GM08714 (cell line): Measurements from ENCODE around the gene INIP.

Experiments
- H3K4me3 ChIP-seq: fragments of 200-500 bp; sonication (Bioruptor generic); 2 replicates; pipeline ENCODE4 v1.5.1; 2014; ENCODE audit warnings: mild to moderate bottlenecking, low read length, inconsistent platforms
- ZNF274 ChIP-seq: IDR thresholded peaks from 2 replicates; pipeline ENCODE4 v1.6.1; 2012; ENCODE audit warnings: mild to moderate bottlenecking, low read depth, low read length

The INIP gene

GRCh38 chr9:112717661-112718331 is at the start of gene INIP:
TSS of gene INIP (minus strand) at chr9:112718117. CDS start at chr9:112716485, 1,632 bp downstream.
- H3K4me3 ChIP-seq = peak within 1 kb of the TSS; percentile 65
- TF ChIP-seq ZNF274 = no peak

GRCh38 chr9:112765281-112765680 is 47.4 kb upstream of the INIP start:
- no peak overlapping the region for H3K4me3 ChIP-seq
- no peak for TF ChIP-seq ZNF274

GRCh38 chr9:112764837-112765236 is 46.9 kb upstream of the INIP start:
- no peak for TF ChIP-seq ZNF274
- H3K4me3 ChIP-seq = no peak overlapping the region

- H3K4me3 ChIP-seq = no peak overlapping the region
- TF ChIP-seq ZNF274 = no peak
Observed at GRCh38 chr9:112764344-112764743, 46.4 kb upstream of the INIP start.

GRCh38 chr9:112762726-112763518 is 45.0 kb upstream of the INIP start:
- no peak for TF ChIP-seq ZNF274

DNA sequence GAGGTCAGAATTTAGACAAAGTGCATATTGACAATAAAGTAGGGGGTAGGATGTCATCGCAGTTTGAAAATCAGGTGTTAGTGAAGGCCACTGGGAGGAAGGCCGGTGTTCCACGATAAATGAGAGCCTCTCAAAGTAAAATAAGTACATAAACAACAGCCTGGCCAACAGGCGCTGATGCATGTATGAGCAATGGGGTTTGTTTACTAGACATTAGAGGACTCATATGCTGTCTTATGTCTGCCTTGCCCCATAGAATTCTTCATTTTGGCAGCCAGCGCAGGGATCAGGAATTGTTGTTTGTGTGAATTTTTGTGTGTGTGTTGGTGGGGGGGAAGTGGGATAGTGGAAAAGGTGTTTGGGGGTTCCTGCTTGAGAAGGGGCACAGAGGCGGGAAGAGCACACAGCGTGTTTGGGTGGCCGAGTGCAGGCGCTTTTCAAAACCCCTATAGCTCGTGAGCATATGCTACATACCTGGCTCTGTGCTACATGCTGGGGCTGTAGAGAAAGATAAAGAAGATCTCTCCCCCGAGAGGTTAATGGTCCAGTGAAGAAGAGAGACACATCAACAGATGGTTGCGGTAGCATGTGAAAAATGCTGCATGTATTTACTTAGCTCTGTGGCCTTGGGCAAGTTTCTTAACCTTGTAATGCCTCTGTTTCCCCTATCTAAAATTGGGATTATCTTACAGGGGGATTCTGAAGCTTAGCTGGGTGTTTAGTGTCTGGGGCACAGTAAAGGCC is 44.2 kb upstream of the INIP start:
- TF ChIP-seq ZNF274 = no peak

More at GRCh38 chr9:112762726-112763518, 45.0 kb upstream of the INIP start:
- no peak overlapping the region for H3K4me3 ChIP-seq

DNA sequence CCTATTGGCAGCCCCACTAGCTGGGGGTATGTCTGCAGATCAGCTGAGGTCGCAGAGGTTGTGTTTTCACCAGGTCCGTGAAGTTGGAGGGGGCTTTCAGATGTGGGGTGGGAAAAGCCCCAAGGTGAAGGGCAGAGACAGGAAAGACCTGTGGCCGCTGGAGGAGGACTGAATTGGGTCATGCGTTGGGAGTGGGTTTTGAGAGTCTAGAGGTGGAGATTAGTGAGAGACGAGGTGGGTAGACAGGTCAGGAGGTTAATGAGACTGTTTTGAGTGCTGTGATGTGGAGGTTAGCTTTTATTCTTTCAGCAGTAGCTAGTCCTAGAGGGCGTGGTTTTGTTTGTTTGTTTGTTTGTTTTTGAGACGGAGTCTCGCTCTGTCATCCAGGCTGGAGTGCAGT is 42.9 kb upstream of the INIP start:
- TF ChIP-seq ZNF274 = no peak

More for the DNA sequence above, 44.2 kb upstream of the INIP start:
- no peak overlapping the region for H3K4me3 ChIP-seq

GRCh38 chr9:112757940-112758339 is 40.0 kb upstream of the INIP start:
- TF ChIP-seq ZNF274 = no peak
- H3K4me3 ChIP-seq = no peak overlapping the region

More for the DNA sequence above, 42.9 kb upstream of the INIP start:
- H3K4me3 ChIP-seq = no peak overlapping the region

DNA sequence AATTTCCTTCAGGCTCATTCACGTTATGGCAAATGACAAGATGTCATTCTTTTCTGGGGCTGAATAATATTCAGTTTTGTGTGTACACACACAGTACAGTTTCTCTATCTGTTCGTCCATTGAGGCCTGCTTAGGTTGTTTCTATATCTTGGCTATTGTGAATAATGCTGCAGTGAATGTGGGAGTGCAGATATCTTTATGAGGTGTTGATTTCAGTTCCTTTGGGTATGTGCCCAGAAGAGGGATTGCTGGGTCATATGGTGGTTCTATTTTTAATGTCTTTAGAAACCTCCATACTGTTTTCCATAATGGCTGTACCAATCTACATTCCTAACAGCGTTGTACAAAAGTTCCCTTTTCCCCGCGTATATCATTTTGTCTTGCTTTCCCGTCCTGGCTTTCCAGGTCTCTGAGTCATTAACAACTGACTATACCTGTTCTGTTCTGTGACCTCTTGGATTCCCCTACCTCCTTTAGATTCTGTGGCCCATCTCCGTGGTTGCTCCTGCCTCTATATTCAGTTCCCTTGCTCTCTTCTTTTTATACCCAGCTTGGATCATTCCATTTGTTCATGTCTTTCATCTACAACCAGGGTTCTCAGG is 39.5 kb upstream of the INIP start:
- TF ChIP-seq ZNF274 = no peak
- no peak overlapping the region for H3K4me3 ChIP-seq

DNA sequence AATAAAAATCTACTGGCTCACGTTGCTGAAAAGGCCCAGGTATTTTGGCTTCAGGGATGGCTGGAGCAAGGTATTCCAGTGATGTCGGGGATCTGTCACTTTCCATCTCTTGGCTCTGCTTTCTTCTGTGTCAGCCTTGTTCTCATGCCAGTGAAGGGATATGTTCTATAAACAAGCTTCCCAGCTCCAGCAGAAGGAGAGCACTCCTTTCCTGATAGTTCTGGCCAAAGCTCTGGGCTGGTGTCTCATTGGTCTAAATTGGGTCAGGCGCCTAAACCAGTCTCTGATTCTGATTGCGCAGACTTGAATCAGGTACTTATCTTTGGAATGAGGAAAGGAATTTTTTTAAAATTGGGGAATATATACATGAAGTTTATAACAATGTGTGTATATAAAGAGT is 37.8 kb upstream of the INIP start:
- H3K4me3 ChIP-seq = no peak overlapping the region
- TF ChIP-seq ZNF274 = no peak

DNA sequence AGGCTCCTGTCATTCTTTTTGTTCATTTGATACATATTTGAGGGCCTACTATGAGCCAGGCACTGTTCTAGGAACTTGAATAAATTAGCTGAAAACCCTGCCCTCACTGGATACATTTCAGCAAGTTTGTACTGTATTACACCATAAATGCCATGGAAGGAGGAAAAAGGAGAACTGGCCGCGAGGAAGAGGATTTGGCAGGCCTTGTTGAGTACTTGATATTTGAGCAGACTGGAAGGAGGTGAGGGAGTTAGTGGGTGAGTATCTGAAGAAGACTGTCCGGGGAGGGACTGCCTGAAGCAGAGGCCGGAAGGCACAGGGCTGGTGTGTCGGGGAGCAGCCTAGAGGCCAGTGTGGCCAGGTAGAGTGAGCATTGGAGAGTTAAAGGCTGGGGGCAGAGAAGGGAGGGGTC is 37.1 kb upstream of the INIP start:
- H3K4me3 ChIP-seq = no peak overlapping the region
- TF ChIP-seq ZNF274 = no peak

- no peak for TF ChIP-seq ZNF274
- H3K4me3 ChIP-seq = no peak overlapping the region
Observed at GRCh38 chr9:112754578-112754977, 36.7 kb upstream of the INIP start.

DNA sequence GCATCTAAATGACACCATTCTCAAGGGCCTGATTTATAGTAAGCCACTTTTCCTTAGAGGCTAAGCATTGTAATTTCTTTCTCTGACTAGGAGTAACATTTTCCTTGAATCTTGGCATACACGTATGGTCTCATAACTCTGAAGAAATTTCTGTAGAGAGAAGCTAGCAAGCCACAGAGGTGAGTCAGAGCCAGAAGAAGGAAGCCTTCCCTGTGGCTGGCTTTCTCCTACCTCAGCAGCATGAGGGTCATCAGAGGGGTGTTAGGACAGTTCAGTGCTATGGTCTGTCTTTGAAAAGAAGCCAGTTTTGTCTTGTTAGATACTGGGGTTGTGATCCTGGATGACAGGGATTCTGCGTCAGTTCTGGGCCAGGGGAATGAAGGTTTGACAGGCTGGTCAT is 35.8 kb upstream of the INIP start:
- H3K4me3 ChIP-seq = no peak overlapping the region
- no peak for TF ChIP-seq ZNF274
